Placental epithelial cell (primary cell): ENCODE results near the gene BMP7. TPM values are rescaled to one million over a fixed set of nuclear protein-coding genes. Genes with fewer than 3 reads are reported as not detected.

Experiments
- small RNA-seq: library from RNA; depleted of rRNA; stranded (forward); fragments of <200 nt; gene quantifications from one replicate; pipeline ENCODE3, GENCODE V24; 2012
- total RNA-seq: library from RNA; depleted of rRNA; stranded (reverse); fragments of >200 nt; gene quantifications from 2 replicates; pipeline ENCODE4 v1.2.3, GENCODE V29; 2012

The BMP7 gene
- total RNA-seq, result 0.11 TPM in 1 of 2 replicates, not detected in the other

GRCh38 chr20:57266291-57267157, at the start of gene BMP7:
BMP7 (minus strand) TSS chr20:57266641; CDS start chr20:57266122, 519 bp downstream.

Small RNA genes lying within 50 kb of the gene (small RNA-seq; reads per million reads assigned to genes)
- gene RF00019, result not detected

Other genes starting within 250 kb of the BMP7 start
- not detected in 2 replicates for gene SPO11, start 63.2 kb upstream of the BMP7 start, total RNA-seq
- 25.1 and 29.2 TPM in 2 replicates for gene RAE1, start 84.6 kb upstream of the BMP7 start, total RNA-seq
- gene RBM38, start 124.8 kb upstream of the BMP7 start, total RNA-seq, result 3.5 and 6.4 TPM in 2 replicates